Activated B cell treated with CpG ODN at 0.5 μM for 24 hours (primary cell): ENCODE measurements around the gene YES1. TPM values are rescaled to one million over a fixed set of nuclear protein-coding genes. Genes with fewer than 3 reads are reported as not detected.

Source experiments
- ATAC-seq: fragments of 200-7000 bp; cut with Tn5 transposase; one replicate; pipeline ENCODE4 v1.10.0; 2021; ENCODE audit warnings: low read depth, mild to moderate bottlenecking, moderate library complexity
- CTCF ChIA-PET: fragments of 350-600 bp; sonication (Branson Sonifier 250); formaldehyde crosslinking; loops from one replicate; lab custom pipeline; 2021; ENCODE audit warnings: antibody characterized with exemption; lab: Charles Lee
- POLR2A ChIA-PET: fragments of 350-600 bp; sonication (Branson Sonifier 250); formaldehyde crosslinking; loops from one replicate; lab custom pipeline; 2021; ENCODE audit warnings: antibody characterized with exemption; lab: Charles Lee
- DNase-seq: peaks from one replicate; pipeline ENCODE4 v3.0.0; 2022
- H3K27ac Mint-ChIP-seq: one replicate; pipeline ENCODE4 v1.8.0; 2020; ENCODE audit warnings: mixed read lengths
- H3K27me3 Mint-ChIP-seq: one replicate; pipeline ENCODE4 v1.8.0; 2021; ENCODE audit warnings: mixed read lengths
- H3K36me3 Mint-ChIP-seq: one replicate; pipeline ENCODE4 v1.8.0; 2021; ENCODE audit warnings: low read depth, mixed read lengths
- H3K4me1 Mint-ChIP-seq: one replicate; pipeline ENCODE4 v1.8.0; 2021; ENCODE audit warnings: mixed read lengths
- H3K4me3 Mint-ChIP-seq: one replicate; pipeline ENCODE4 v1.8.0; 2020; ENCODE audit warnings: mild to moderate bottlenecking, mixed read lengths
- H3K9me3 Mint-ChIP-seq: one replicate; pipeline ENCODE4 v1.8.0; 2020; ENCODE audit warnings: mixed read lengths
- CTCF ChIP-seq: fragments of 200-600 bp; IDR thresholded peaks from one replicate; pipeline ENCODE4 v1.8.0; 2022; ENCODE audit warnings: antibody characterized with exemption, mild to moderate bottlenecking
- intact Hi-C: fragments of 100-400 bp; cut with micrococcal nuclease; formaldehyde crosslinking; loops from one replicate; pipeline ENCODE4 v1.15.1; 2024
- total RNA-seq: library from RNA; stranded (reverse); gene quantifications from 2 replicates; pipeline ENCODE4 v1.2.3, GENCODE V29; 2022

The YES1 gene
- total RNA-seq, 1 donor from 2014 or later, result 0.35 TPM

- no peaks in the 10 kb centered on the region for H3K4me1 Mint-ChIP-seq
- ATAC-seq (no peak), DNase-seq (no peak)
- no peak for TF ChIP-seq CTCF
- no peaks in the 10 kb centered on the region for H3K27me3 Mint-ChIP-seq
- CTCF ChIA-PET, result interaction anchor here (0.8 kb wide), 1 partner anchor 56 kb away, joined by 3 read pairs; no protein-coding TSS in a partner anchor
- peaks cover 3% of the 10 kb centered on the region for H3K36me3 Mint-ChIP-seq
- no peak overlapping the region for H3K27ac Mint-ChIP-seq
- POLR2A ChIA-PET, result interaction anchor here (0.6 kb wide), 1 partner anchor 11 kb away, joined by 4 read pairs; no protein-coding TSS in a partner anchor
- intact Hi-C loops, result no loop called here
- no peaks in the 10 kb centered on the region for H3K9me3 Mint-ChIP-seq
- H3K4me3 Mint-ChIP-seq, result no peak overlapping the region
Measured at GRCh38 chr18:680392-680791, 131.7 kb downstream of the YES1 start.

DNA sequence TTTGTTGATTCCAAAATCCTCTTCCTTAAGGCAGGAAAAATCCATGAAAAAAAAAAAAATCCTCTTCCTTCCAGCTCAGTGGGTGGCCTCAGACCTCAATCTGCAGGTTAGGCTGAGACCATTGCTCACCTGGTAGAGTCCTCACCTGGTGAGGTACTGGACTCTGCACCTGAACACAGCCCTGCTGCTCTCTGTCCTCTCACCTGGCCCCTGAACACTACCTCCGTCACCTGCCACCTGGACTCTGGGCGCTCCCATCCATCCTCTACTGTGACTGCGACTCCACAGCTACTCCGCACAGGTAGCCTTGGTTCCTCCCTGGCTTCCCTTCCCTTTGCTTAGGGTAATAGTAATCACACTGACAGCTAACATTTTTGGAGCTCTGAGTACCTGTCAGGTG lies 132.5 kb downstream of the YES1 start:
- Mint-ChIP-seq H3K36me3 (peaks cover 8% of the 10 kb centered on the region), H3K9me3 (no peaks in the 10 kb centered on the region), H3K27ac (no peak overlapping the region), H3K4me3 (no peak overlapping the region), H3K4me1 (no peaks in the 10 kb centered on the region), H3K27me3 (no peaks in the 10 kb centered on the region)
- POLR2A ChIA-PET, result no interaction called here
- CTCF ChIA-PET, result interaction anchor here (0.8 kb wide), 1 partner anchor 55 kb away, joined by 3 read pairs; no protein-coding TSS in a partner anchor
- DNase-seq (no peak), ATAC-seq (no peak)
- no peak for TF ChIP-seq CTCF
- intact Hi-C loops, result no loop called here

DNA sequence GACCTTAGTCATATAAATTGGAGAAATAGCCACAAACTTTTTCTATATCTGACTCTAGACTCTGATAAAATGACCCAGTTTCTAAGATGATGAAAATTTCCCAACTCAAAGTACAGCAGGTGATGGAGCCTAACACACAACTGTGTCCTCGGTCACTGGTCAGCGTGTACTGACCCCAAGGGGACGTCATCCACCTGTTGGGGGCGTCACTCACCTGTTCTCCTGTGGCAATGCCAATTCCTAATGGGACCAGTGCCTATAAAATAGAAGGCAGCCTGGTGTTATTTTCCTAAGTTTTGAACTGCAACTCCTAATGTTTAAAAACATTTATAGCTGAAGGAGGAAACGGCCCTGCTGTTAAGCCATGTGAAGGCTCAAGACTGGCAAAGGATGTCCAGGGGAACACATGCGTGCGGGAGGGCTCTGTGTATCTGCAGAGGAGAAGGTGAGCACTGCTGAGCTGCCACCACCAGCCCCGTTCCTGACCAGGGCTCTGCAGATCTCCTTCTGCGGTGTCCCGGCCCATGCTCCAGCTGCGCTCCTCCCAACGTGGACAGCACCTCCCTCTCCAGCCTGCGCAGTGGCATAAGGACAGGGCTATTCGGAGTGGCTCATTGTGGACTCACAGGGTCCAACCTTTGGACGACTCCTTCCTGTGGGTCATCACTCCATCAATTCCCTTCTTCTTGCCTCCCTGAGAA lies 133.4 kb downstream of the YES1 start:
- Mint-ChIP-seq H3K27me3 (no peaks in the 10 kb centered on the region), H3K27ac (no peak overlapping the region), H3K4me1 (no peaks in the 10 kb centered on the region), H3K4me3 (no peak overlapping the region), H3K9me3 (no peaks in the 10 kb centered on the region), H3K36me3 (peaks cover 8% of the 10 kb centered on the region)
- DNase-seq (no peak), ATAC-seq (no peak)
- ChIA-PET POLR2A (no interaction called here), CTCF (no interaction called here)
- intact Hi-C loops, result no loop called here
- no peak for TF ChIP-seq CTCF

DNA sequence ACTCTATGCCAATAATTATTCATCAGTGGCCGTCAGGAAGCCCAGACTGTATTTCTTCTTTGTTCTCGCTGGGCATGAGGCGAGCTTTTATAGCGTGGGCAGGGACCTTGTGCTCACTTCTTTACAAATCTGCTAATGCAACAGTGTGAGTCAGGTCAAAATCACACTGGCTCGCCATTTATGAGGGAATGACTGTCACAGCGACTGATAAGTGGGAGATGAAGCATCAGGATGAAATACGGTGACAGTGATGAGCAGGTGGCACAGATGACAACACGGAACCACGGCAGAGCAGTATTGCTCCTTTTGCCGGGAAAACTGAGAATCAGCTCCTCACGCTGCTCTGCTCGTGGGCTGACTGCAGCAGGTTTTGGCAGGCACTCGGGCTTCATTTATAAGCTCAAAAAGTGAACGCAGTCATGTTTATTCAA lies 134.1 kb downstream of the YES1 start:
- CTCF ChIA-PET, result no interaction called here
- DNase-seq (no peak), ATAC-seq (no peak)
- POLR2A ChIA-PET, result no interaction called here
- Mint-ChIP-seq H3K9me3 (no peaks in the 10 kb centered on the region), H3K27me3 (no peaks in the 10 kb centered on the region), H3K36me3 (peaks cover 8% of the 10 kb centered on the region), H3K4me1 (no peaks in the 10 kb centered on the region), H3K4me3 (no peak overlapping the region), H3K27ac (no peak overlapping the region)
- TF ChIP-seq CTCF, result no peak
- intact Hi-C loops, result no loop called here

DNA sequence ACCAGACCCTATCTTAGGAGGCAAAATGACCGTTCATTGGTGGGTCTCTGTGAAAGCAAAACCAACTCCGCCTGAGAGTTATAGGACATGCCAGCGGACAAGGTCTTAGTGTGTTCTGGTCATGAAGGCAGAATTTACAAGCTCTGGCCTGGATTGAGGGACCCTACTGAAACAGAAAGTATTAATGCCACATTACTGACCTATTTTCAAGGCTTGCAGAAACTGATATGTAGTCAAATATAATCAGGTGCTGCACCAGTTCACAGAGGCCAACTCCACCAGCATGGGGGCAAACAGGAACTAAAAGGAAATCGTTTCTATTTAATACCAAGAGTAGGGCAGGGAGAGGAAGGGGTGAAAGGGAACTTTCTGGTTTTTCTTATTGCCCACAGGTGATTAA lies 134.9 kb downstream of the YES1 start:
- intact Hi-C loops, result no loop called here
- ChIA-PET CTCF (no interaction called here), POLR2A (no interaction called here)
- no peak for TF ChIP-seq CTCF
- Mint-ChIP-seq H3K36me3 (peaks cover 12% of the 10 kb centered on the region), H3K4me3 (no peak overlapping the region), H3K9me3 (no peaks in the 10 kb centered on the region), H3K27ac (no peak overlapping the region), H3K4me1 (no peaks in the 10 kb centered on the region), H3K27me3 (no peaks in the 10 kb centered on the region)
- DNase-seq (no peak), ATAC-seq (no peak)
